ENCODE measurements around the gene TMEM253.

- TF ChIP-seq CTCF (conservative IDR thresholded peaks at IDR 0.05; ENCODE audit: low read depth, low read length), result peak; percentile 51
- no peak for TF ChIP-seq EZH2 (IDR thresholded peaks at IDR 0.05; ENCODE audit: low read length, unreplicated experiment)
Measured at GRCh38 chr14:21090194-21090939, 10.5 kb upstream of the TMEM253 start.

Data from PC-3 (cell line).